Measurements from ENCODE around the gene GALM. TPM values are rescaled to one million over a fixed set of nuclear protein-coding genes. Genes with fewer than 3 reads are reported as not detected.

The GALM gene
- total and polyA plus RNA-seq, 2 of the 13 experiments (the other 11 are each of a cell fraction or from before 2014, with no cell fraction given) = 65.5 to 90.0 TPM

DNA sequence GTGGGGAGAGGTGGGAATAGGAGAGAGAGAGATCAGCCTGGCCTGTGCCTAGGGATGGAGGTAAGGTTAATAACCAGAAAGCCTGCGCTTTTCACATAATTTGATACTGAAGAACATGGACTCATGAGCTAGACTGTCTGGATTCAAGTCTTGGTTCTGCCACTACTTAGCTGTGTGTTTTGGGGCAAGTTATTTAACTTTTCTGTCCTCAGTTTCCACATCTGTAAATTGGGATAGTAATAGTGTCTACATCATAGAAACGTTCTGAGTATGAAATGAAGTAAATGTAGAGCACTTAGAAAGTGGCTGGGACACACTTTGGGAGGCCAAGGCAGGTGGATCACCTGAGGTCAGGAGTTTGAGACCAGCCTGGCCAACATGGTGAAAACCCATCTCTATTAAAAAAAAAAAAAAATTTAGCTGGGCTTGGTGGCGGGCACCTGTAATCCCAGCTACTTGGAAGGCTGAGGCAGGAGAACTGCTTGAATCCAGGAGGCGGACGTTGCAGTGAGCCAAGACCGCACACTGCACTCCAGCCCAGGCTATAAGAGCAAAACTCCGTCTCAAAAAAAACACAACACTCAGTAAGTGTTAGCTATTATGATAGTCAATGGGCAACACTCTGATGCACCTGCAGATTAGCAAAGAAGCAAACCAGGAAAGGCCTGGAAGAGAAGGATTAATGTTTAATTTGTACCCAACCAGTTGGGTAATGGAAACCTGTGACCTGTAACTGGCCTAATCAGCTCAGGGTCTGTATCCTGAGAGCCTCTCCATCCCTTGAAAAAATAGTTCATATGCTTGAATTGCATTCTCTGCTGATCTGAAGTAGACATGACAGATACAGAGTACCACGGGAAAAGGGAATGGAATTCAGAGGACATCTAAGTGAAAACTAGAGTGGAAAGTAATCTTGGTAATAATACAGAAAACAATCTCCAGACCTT is 6.8 kb downstream of the GALM start:
- H3K4me3 ChIP-seq (replicated peaks in 1 of 3; ENCODE audit: insufficient read depth in 1 of 3, low read depth in 2 of 3, low read length in 3 of 3) = no peak overlapping the region
- no peak for FAIRE-seq
- peaks cover 66% of the 10 kb centered on the region for H3K79me2 ChIP-seq (ENCODE audit: insufficient read depth, low read length)
- no peaks in the 10 kb centered on the region for H3K9me3 ChIP-seq (ENCODE audit: low read length)
- WGBS (ENCODE audit: low lambda C conversion rate) = 85% methylated on average over 8 of the region's 8 CpGs
- H3K4me1 ChIP-seq (ENCODE audit: insufficient read depth, low read length) = peaks cover 54% of the 10 kb centered on the region
- TF ChIP-seq, protein P1, sequence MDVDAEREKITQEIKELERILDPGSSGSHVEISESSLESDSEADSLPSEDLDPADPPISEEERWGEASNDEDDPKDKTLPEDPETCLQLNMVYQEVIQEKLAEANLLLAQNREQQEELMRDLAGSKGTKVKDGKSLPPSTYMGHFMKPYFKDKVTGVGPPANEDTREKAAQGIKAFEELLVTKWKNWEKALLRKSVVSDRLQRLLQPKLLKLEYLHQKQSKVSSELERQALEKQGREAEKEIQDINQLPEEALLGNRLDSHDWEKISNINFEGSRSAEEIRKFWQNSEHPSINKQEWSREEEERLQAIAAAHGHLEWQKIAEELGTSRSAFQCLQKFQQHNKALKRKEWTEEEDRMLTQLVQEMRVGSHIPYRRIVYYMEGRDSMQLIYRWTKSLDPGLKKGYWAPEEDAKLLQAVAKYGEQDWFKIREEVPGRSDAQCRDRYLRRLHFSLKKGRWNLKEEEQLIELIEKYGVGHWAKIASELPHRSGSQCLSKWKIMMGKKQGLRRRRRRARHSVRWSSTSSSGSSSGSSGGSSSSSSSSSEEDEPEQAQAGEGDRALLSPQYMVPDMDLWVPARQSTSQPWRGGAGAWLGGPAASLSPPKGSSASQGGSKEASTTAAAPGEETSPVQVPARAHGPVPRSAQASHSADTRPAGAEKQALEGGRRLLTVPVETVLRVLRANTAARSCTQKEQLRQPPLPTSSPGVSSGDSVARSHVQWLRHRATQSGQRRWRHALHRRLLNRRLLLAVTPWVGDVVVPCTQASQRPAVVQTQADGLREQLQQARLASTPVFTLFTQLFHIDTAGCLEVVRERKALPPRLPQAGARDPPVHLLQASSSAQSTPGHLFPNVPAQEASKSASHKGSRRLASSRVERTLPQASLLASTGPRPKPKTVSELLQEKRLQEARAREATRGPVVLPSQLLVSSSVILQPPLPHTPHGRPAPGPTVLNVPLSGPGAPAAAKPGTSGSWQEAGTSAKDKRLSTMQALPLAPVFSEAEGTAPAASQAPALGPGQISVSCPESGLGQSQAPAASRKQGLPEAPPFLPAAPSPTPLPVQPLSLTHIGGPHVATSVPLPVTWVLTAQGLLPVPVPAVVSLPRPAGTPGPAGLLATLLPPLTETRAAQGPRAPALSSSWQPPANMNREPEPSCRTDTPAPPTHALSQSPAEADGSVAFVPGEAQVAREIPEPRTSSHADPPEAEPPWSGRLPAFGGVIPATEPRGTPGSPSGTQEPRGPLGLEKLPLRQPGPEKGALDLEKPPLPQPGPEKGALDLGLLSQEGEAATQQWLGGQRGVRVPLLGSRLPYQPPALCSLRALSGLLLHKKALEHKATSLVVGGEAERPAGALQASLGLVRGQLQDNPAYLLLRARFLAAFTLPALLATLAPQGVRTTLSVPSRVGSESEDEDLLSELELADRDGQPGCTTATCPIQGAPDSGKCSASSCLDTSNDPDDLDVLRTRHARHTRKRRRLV (CRISPR knock-in tag; IDR thresholded peaks at IDR 0.05) = no peak
- TF ChIP-seq BORCS8-MEF2B (CRISPR knock-in tag; IDR thresholded peaks at IDR 0.05) (no peak), MAZ (IDR thresholded peaks at IDR 0.05; ENCODE audit: borderline replicate concordance, low read depth, low read length) (no peak), MAZ (CRISPR knock-in tag; IDR thresholded peaks at IDR 0.05; ENCODE audit: low read depth) (no peak), ZNF10 (CRISPR knock-in tag; IDR thresholded peaks at IDR 0.05; ENCODE audit: borderline replicate concordance, low read depth) (no peak), ZNF678 (CRISPR knock-in tag; IDR thresholded peaks at IDR 0.05) (no peak), ZNF629 (CRISPR knock-in tag; conservative IDR thresholded peaks at IDR 0.05) (peak; percentile 83)
- TF ChIP-seq, protein P2, sequence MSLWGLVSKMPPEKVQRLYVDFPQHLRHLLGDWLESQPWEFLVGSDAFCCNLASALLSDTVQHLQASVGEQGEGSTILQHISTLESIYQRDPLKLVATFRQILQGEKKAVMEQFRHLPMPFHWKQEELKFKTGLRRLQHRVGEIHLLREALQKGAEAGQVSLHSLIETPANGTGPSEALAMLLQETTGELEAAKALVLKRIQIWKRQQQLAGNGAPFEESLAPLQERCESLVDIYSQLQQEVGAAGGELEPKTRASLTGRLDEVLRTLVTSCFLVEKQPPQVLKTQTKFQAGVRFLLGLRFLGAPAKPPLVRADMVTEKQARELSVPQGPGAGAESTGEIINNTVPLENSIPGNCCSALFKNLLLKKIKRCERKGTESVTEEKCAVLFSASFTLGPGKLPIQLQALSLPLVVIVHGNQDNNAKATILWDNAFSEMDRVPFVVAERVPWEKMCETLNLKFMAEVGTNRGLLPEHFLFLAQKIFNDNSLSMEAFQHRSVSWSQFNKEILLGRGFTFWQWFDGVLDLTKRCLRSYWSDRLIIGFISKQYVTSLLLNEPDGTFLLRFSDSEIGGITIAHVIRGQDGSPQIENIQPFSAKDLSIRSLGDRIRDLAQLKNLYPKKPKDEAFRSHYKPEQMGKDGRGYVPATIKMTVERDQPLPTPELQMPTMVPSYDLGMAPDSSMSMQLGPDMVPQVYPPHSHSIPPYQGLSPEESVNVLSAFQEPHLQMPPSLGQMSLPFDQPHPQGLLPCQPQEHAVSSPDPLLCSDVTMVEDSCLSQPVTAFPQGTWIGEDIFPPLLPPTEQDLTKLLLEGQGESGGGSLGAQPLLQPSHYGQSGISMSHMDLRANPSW (CRISPR knock-in tag; IDR thresholded peaks at IDR 0.05; ENCODE audit: borderline replicate concordance) = no peak
- TF ChIP-seq, protein P3, sequence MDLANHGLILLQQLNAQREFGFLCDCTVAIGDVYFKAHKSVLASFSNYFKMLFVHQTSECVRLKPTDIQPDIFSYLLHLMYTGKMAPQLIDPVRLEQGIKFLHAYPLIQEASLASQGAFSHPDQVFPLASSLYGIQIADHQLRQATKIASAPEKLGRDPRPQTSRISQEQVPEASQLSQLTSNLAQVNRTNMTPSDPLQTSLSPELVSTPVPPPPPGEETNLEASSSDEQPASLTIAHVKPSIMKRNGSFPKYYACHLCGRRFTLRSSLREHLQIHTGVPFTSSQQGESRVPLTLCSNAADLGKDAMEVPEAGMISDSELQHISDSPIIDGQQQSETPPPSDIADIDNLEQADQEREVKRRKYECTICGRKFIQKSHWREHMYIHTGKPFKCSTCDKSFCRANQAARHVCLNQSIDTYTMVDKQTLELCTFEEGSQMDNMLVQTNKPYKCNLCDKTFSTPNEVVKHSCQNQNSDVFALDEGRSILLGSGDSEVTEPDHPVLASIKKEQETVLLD (CRISPR knock-in tag; IDR thresholded peaks at IDR 0.05; ENCODE audit: low read depth) = no peak
- no peak overlapping the region for H3K9ac ChIP-seq (ENCODE audit: insufficient read depth, low read depth, low read length)
- intact Hi-C loops (cut with micrococcal nuclease; ENCODE audit: unreplicated experiment) = no loop called here
- no peaks in the 10 kb centered on the region for H3K27me3 ChIP-seq (ENCODE audit: control insufficient read depth in 1 of 2, insufficient read depth in 2 of 2, low read length in 2 of 2)
- ATAC-seq = no peak
- no TSS peak for BruUV-seq (replicated peaks)
- H4K20me1 ChIP-seq (ENCODE audit: insufficient read depth, low read length) = no peaks in the 10 kb centered on the region; the same call in 1 of the 2 replicates
- H2AFZ ChIP-seq (ENCODE audit: low read length) = no peak overlapping the region
- DNase-seq (ENCODE audit: low spot score) = no peak
- no peak overlapping the region for H3K4me2 ChIP-seq (ENCODE audit: low read depth, low read length)
- peaks cover 18% of the 10 kb centered on the region in 2 experiments for H3K36me3 ChIP-seq (replicated peaks in 1 of 2; ENCODE audit: control insufficient read depth in 1 of 2, insufficient read depth in 2 of 2, low read length in 2 of 2)
- in situ Hi-C loops (cut with HindIII; ENCODE audit: extremely low pct_ligation_motif_present, low pct_unique_long_range_greater_than_20kb) = no loop called here
- H3K27ac ChIP-seq (ENCODE audit: extremely low read length, insufficient read depth, low read length) = no peak overlapping the region
- ChIA-PET CTCF (ENCODE audit: low intra/inter-chr PET ratio, low total read pairs) (no interaction called here), POLR2A (interaction anchor here (2.0 kb wide), 1 partner anchor 71 kb away, joined by 6 read pairs; the partner anchor contains the start of gene HNRNPLL)

Measured in HepG2 (cell line).